Right lobe of liver (tissue), 4 donors: ENCODE results near the gene CTTN.

Experiments
- CTCF ChIP-seq, 4 donors: fragments of 200-600 bp in 3 of 4; fragments of 450-650 bp in 1 of 4; IDR thresholded peaks; one replicate each; pipeline versions ENCODE4 v1.5.1 to v1.8.0; 2016 to 2022; ENCODE audit warnings: antibody characterized with exemption in 4 of 4, mild to moderate bottlenecking in 2 of 4
- POLR2A ChIP-seq: fragments of 450-650 bp; IDR thresholded peaks from one replicate; pipeline ENCODE4 v1.6.1; 2017; ENCODE audit warnings: antibody characterized with exemption, mild to moderate bottlenecking
- donor health status: DM: no; HTN: no; CAD: no.
- donor health status: DM: no; HTN: no; CAD: no.
- donor health status: DM: no; HTN: yes; CAD: no.

GRCh38 chr11:70429724-70430521 is 31.6 kb downstream of the CTTN start:
- TF ChIP-seq CTCF (IDR thresholded peaks at IDR 0.05) (no peak), POLR2A (no peak)
